DOHH2 (cell line): ENCODE measurements around the gene CNTN5.

Experiments
- EZH2phosphoT487 ChIP-seq: fragments of 200-600 bp; sonication (generic); IDR thresholded peaks from 2 replicates; pipeline ENCODE4 v1.6.1; 2017; ENCODE audit warnings: borderline replicate concordance, mild to moderate bottlenecking, antibody characterized with exemption, low read length, moderate library complexity, mixed read lengths
- TF ChIP-seq, protein P1 (sequence below): fragments of 200-600 bp; sonication (generic); IDR thresholded peaks from one replicate; pipeline ENCODE4 v1.5.1; 2014; ENCODE audit warnings: antibody characterized with exemption, mild to moderate bottlenecking, low read depth, low read length; ENCODE audit not compliant: poor library complexity, severe bottlenecking

DNA sequence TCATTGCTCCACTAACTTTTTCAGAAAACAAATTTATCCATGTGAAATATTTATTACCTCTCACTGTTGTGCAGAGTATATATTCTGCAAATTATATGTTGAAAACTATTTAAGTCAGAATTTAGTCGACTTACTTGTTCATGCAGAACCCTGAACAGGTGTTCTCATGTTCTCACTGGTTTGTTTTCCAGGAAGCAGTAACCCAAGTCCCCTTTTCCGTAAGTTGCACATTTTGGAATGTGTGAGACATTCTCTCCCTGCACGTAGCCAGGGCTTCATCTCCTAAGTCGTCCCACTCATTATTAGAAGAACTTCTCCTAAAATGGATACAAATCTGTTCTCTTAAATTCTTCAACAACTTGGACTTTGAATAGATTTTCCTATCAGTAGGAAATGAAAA is 524.9 kb downstream of the CNTN5 start:
- TF ChIP-seq, protein P1, sequence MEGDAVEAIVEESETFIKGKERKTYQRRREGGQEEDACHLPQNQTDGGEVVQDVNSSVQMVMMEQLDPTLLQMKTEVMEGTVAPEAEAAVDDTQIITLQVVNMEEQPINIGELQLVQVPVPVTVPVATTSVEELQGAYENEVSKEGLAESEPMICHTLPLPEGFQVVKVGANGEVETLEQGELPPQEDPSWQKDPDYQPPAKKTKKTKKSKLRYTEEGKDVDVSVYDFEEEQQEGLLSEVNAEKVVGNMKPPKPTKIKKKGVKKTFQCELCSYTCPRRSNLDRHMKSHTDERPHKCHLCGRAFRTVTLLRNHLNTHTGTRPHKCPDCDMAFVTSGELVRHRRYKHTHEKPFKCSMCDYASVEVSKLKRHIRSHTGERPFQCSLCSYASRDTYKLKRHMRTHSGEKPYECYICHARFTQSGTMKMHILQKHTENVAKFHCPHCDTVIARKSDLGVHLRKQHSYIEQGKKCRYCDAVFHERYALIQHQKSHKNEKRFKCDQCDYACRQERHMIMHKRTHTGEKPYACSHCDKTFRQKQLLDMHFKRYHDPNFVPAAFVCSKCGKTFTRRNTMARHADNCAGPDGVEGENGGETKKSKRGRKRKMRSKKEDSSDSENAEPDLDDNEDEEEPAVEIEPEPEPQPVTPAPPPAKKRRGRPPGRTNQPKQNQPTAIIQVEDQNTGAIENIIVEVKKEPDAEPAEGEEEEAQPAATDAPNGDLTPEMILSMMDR = no peak
- TF ChIP-seq EZH2phosphoT487 = no peak
